HuH-7.5 (cell line): Measurements from ENCODE around the gene PRKN.

Source experiments
- DNase-seq: peaks from one replicate; pipeline ENCODE4 v3.0.0; 2011; ENCODE audit warnings: low spot score

PRKN gene

GRCh38 chr6:162301128-162301527 lies 426.4 kb downstream of the PRKN start:
- no peak for DNase-seq

DNA sequence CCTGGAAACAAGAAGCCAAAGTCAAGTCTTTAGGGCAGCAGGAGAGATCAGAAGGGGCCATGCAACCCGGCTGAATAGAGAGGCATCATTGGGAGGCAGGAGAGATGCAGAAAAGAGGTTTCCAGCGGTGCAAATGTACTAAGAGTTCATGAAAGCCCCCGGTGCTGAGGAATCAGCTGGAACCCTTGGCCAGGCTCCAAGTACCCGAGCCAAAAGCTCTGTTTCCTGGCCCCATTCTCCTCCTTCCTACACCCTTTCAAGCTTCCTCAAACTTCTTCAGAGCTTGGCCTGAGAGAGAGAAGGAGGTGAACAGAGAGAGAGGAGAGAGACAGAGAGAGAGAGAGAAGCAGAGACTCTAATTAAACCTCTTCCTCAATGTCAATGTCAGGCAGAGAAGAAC lies 433.5 kb downstream of the PRKN start:
- no peak for DNase-seq

GRCh38 chr6:162292915-162293314 lies 434.7 kb downstream of the PRKN start:
- DNase-seq: no peak

GRCh38 chr6:162290846-162291465 lies 436.6 kb downstream of the PRKN start:
- DNase-seq: no peak

GRCh38 chr6:162289972-162290371 lies 437.6 kb downstream of the PRKN start:
- DNase-seq: no peak

GRCh38 chr6:162273986-162274385 lies 453.6 kb downstream of the PRKN start:
- DNase-seq: no peak

- DNase-seq: no peak
These were observed 455.6 kb downstream of the PRKN start for GRCh38 chr6:162271922-162272321.

DNA sequence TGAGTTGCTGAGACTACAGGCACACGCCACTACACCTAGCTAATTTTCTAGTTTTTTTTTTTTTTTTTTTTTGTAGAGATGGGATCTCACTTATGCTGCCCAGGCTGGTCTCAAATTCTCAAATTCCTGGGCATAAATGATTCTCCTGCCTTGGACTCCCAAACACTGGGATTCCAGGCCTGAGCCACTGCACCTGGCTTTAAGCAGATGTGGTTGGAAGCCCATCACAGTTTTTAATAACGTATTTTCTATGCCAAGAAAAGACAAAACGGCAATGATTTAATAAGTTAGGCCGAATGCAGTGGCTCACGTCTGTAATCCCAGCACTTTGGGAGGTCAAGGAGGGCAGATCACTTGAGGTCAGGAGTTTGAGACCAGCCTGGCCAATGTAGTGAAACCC lies 456.6 kb downstream of the PRKN start:
- no peak for DNase-seq

- no peak for DNase-seq
These were observed 459.9 kb downstream of the PRKN start for GRCh38 chr6:162267641-162268040.

GRCh38 chr6:162267126-162267525 lies 460.4 kb downstream of the PRKN start:
- DNase-seq: no peak

DNA sequence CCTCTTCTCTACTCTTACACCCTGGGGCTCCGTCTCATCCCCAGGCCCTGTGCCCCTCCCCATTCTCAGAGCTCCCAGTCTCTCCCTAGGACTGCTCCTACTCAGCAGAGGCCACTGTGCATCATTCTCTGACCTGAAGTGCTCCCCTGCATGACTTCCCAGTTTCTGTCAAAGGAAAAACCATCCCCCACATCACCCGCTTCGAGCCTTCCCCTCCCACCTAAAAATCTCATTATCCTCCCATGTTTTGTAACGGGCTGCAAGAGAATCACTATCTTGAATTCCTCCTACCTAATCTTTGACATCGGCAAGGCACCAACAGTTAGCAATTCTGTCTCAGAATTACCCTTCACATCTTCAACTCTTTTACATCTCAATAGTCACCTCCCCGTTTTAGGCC lies 463.0 kb downstream of the PRKN start:
- DNase-seq: no peak

- DNase-seq: no peak
These were observed 464.9 kb downstream of the PRKN start for GRCh38 chr6:162262466-162263196.

DNA sequence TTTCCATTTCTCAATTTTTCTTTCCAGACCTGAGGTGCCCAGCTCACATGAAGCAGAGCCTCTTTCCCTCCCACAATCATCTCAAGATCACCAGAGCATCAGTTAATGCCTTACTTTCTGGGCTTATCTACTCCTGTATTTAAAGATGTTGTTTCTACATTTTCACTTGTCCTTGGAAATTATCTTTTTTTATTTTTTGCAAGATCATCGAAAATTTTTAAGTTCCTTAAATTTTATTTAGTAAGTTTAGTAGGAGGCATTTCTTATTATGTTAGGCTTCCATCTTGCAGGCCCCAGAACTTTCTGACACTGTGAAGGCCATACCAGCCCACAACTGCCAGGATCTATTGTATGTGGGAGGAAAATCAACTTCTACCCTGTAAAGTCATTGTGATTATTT lies 466.0 kb downstream of the PRKN start:
- DNase-seq: no peak

DNA sequence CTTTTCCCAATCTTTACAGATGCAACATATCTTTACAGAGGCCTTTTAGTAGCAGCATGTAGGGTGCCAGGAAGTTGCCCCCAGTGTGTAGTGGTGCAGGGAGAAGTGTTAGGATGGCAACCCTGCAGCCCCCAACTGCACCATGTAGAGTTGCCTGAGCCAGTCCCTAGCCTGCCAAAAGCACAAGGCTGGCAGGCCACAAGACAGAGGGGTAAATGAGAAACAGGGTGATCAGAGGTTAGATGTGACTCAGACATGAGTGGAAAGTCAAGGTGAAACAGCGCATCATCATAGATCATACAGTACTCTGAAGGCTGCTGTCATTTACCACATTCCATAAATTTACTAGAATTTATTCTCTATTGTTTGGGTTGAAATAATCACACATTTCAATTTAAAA lies 467.5 kb downstream of the PRKN start:
- no peak for DNase-seq

- DNase-seq: no peak
These were observed 468.9 kb downstream of the PRKN start for GRCh38 chr6:162258647-162259046.

DNA sequence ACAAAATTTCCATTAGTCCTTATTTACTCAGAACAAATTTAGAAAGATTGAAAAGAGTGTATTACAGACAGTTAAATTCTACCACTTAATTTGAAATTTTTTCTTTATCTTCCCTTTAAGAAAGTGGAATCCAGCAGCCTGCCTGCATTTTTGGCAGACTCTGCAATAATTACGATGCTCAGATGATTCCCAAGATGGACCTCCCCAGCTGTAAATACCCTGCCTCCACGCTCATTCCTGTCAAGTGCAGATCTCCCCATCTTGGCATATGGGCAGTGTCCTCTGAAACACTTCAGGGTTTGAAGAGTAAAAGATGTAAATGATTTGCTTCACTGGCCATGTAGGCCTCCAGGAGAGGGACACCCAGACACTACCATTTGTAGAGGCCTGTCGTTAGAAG lies 471.2 kb downstream of the PRKN start:
- DNase-seq: no peak

GRCh38 chr6:162251257-162251656 lies 476.3 kb downstream of the PRKN start:
- DNase-seq: no peak

DNA sequence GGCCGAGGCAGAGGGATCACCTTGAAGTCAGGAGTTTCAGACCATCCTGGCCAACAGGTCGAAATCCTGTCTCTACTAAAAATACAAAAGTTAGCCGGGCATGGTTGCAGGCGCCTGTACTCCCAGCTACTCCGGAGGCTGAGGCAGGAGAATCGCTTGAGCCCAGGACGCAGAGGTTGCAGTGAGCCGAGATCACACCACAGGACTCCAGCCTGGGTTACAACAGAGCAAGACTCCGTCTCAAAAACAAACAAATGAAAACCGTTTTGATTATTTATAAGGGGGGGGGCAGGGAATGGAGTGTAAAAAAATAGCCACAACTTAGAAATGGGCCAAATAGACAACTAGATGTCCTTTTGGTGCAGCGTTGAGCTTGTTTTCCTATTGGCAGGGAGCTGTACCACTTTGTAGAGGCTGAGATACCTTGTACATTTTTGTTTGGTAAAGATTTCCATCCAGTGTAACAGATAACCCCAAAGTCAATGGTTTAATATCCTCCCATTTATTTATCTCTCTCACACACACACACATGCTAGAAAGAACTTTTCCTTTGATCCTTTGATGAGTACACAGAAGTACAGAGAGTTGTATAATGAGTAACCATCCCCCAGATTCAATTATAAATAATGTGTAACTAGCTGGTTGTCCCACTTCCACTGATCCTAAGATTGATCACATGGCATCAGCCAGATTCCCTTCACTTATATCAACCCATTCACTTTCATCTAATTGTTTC lies 477.5 kb downstream of the PRKN start:
- no peak for DNase-seq

- no peak for DNase-seq
These were observed 481.6 kb downstream of the PRKN start for GRCh38 chr6:162245830-162246420.

GRCh38 chr6:162244031-162244430 lies 483.5 kb downstream of the PRKN start:
- no peak for DNase-seq

- no peak for DNase-seq
These were observed 484.7 kb downstream of the PRKN start for GRCh38 chr6:162242915-162243314.

DNA sequence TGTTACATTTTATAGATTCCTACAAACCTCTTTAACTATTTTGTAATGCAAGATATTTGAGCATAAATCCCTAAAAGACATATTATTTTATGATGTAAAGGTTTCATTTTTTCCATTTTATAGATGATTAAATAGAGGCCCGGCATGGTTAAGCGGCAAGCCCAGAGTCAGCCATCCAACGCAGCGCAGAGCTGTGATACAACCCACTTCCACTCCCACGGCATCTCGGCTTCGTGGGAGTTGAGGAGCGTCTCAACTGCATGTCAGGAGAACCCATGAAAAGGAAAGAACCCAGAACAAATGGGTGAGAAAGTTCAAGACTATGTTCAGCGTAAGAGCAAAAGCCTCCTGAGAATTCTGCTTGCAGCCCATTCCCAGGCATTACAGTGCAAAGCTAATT lies 488.2 kb downstream of the PRKN start:
- no peak for DNase-seq

GRCh38 chr6:162238675-162239074 lies 488.9 kb downstream of the PRKN start:
- DNase-seq: no peak
